ENCODE results near the gene SORBS2.

SORBS2 gene

DNA sequence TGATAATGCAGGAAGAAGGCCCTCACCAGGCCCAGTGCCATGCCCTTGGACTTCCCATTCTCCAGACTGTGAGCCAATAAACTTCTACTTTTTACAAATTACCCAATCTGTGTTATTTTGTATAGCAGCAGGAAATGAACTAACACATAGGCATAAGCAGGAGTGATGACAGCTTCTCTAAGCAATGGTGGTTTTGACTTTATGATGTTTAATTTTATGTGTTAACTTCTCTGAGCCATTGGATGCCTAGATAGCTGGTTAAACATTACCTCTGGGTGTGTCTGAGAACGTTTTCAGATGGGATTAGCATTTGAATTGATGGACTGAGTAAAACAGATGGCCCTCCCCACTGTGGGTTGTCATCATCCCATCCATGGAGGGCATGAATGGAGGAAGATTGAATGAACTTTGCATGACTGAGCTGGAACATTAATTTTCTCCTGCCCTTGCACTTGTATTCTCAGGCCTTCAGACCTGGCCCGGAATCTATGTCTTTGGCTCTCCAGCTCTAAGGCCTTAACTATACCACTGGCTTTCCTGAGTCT is 262.8 kb downstream of the SORBS2 start:
- no peak for TF ChIP-seq POU6F1 (CRISPR knock-in tag; IDR thresholded peaks at IDR 0.05; ENCODE audit: borderline replicate concordance, low read depth)
- TF ChIP-seq OSR1 (CRISPR knock-in tag; IDR thresholded peaks at IDR 0.05) = no peak
- TF ChIP-seq TSHZ2 (CRISPR knock-in tag; IDR thresholded peaks at IDR 0.05) = no peak
- no peak for TF ChIP-seq BACH2 (CRISPR knock-in tag; IDR thresholded peaks at IDR 0.05; ENCODE audit: borderline replicate concordance)
- no peak for TF ChIP-seq ZNF70 (CRISPR knock-in tag; IDR thresholded peaks at IDR 0.05)
- ATAC-seq = no peak

- TF ChIP-seq PPARA (CRISPR knock-in tag; IDR thresholded peaks at IDR 0.05; ENCODE audit: borderline replicate concordance) (no peak), ZNF565 (CRISPR knock-in tag; conservative IDR thresholded peaks at IDR 0.05; ENCODE audit: low read depth) (no peak), TOX (CRISPR knock-in tag; IDR thresholded peaks at IDR 0.05; ENCODE audit: borderline replicate concordance) (no peak), TCF4 (CRISPR knock-in tag; IDR thresholded peaks at IDR 0.05; ENCODE audit: borderline replicate concordance) (no peak), GLIS3 (CRISPR knock-in tag; IDR thresholded peaks at IDR 0.05) (no peak), SNAI2 (CRISPR knock-in tag; IDR thresholded peaks at IDR 0.05) (no peak), ISL1 (CRISPR knock-in tag; IDR thresholded peaks at IDR 0.05) (no peak), ZC3H10 (CRISPR knock-in tag; IDR thresholded peaks at IDR 0.05) (no peak), ZFP30 (CRISPR knock-in tag; IDR thresholded peaks at IDR 0.05) (no peak), ZNF70 (CRISPR knock-in tag; IDR thresholded peaks at IDR 0.05) (no peak), ESRRG (CRISPR knock-in tag; IDR thresholded peaks at IDR 0.05) (no peak)
- TF ChIP-seq, protein P1, sequence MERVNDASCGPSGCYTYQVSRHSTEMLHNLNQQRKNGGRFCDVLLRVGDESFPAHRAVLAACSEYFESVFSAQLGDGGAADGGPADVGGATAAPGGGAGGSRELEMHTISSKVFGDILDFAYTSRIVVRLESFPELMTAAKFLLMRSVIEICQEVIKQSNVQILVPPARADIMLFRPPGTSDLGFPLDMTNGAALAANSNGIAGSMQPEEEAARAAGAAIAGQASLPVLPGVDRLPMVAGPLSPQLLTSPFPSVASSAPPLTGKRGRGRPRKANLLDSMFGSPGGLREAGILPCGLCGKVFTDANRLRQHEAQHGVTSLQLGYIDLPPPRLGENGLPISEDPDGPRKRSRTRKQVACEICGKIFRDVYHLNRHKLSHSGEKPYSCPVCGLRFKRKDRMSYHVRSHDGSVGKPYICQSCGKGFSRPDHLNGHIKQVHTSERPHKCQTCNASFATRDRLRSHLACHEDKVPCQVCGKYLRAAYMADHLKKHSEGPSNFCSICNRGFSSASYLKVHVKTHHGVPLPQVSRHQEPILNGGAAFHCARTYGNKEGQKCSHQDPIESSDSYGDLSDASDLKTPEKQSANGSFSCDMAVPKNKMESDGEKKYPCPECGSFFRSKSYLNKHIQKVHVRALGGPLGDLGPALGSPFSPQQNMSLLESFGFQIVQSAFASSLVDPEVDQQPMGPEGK (CRISPR knock-in tag; IDR thresholded peaks at IDR 0.05; ENCODE audit: borderline replicate concordance) = no peak
- ATAC-seq = no peak
Observed at GRCh38 chr4:185548587-185548986, 263.4 kb downstream of the SORBS2 start.

- ATAC-seq = no peak
- TF ChIP-seq, protein P1 (CRISPR knock-in tag; IDR thresholded peaks at IDR 0.05; ENCODE audit: borderline replicate concordance) = no peak
- TF ChIP-seq CSDC2 (CRISPR knock-in tag; IDR thresholded peaks at IDR 0.05) = no peak
- no peak for TF ChIP-seq OSR1 (CRISPR knock-in tag; IDR thresholded peaks at IDR 0.05)
- TF ChIP-seq SNAI2 (CRISPR knock-in tag; IDR thresholded peaks at IDR 0.05) = no peak
- no peak for TF ChIP-seq POU6F1 (CRISPR knock-in tag; IDR thresholded peaks at IDR 0.05; ENCODE audit: borderline replicate concordance, low read depth)
- TF ChIP-seq ARNTL (CRISPR knock-in tag; IDR thresholded peaks at IDR 0.05; ENCODE audit: borderline replicate concordance, low read depth) = no peak
- TF ChIP-seq BACH2 (CRISPR knock-in tag; IDR thresholded peaks at IDR 0.05; ENCODE audit: borderline replicate concordance) = no peak
Observed at GRCh38 chr4:185546335-185546734, 265.7 kb downstream of the SORBS2 start.

All from SK-N-SH treated with all-trans-retinoic acid at 6 μM for 48 hours (cell line).